Measurements from ENCODE around the gene GRIN2A.

DNA sequence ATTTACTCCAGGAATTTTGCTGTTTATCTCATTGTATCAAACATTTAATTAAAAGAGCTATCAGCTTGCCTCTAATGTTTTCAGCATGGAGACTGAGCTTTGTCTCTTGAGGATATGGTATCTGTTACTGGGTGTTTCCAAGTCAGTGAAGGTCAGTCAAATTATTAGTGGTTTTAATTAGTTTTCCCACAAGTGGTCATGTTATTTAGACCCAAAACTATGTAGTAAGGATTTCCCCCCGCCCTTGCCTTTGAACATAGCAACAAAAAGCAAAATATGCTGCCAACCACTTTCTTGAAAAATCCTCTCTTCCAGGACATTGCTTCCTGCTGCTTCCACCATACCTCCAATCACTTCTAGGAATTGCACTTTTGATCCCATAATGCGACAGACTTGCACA lies 355.6 kb downstream of the GRIN2A start:
- TF ChIP-seq EZH2 (IDR thresholded peaks at IDR 0.05; ENCODE audit: insufficient read depth, poor library complexity, severe bottlenecking) (no peak), EZH2phosphoT487 (IDR thresholded peaks at IDR 0.05; ENCODE audit: insufficient read depth, low read depth) (no peak)

Data from GM23248 (cell line).